GM12878 (cell line): ENCODE results near the gene WEE2. TPM values are rescaled to one million over a fixed set of nuclear protein-coding genes. Genes with fewer than 3 reads are reported as not detected.

Source experiments
- ATAC-seq: fragments of 200-7000 bp; cut with Tn5 transposase; 3 replicates; pipeline ENCODE4 v1.9.1; 2020; ENCODE audit warnings: mild to moderate bottlenecking, moderate library complexity
- BruUV-seq: library from RNA; stranded (reverse); fragments of 400-500 nt; replicated peaks from 2 replicates; lab custom pipeline; 2021; lab: Mats Ljungman, UMichigan
- CTCF ChIA-PET: fragments of 300-600 bp; sonication (Branson Sonifier 250); formaldehyde crosslinking; extraction: SDS; loops from one replicate; lab custom pipeline; 2021; ENCODE audit warnings: inconsistent platforms; lab: Yijun Ruan, JAX
- POLR2A ChIA-PET: fragments of 350-600 bp; formaldehyde crosslinking; extraction: SDS; loops from one replicate; lab custom pipeline; 2021; ENCODE audit warnings: inconsistent platforms; lab: Charles Lee
- RAD21 ChIA-PET: fragments of 300-600 bp; sonication (Branson Sonifier 250); formaldehyde crosslinking; loops from one replicate; lab custom pipeline; 2023; ENCODE audit warnings: antibody characterized with exemption; ENCODE audit not compliant: unreplicated experiment; lab: Charles Lee
- SMC1A ChIA-PET: fragments of 300-600 bp; sonication (Branson Sonifier 250); formaldehyde crosslinking; loops from one replicate; lab custom pipeline; 2023; ENCODE audit not compliant: unreplicated experiment, uncharacterized antibody; lab: Charles Lee
- DNase-seq: peaks from one replicate; pipeline ENCODE4 v3.0.0-alpha.2; 2011; ENCODE audit warnings: low read depth, low spot score
- FAIRE-seq: peaks from 3 replicates; lab custom pipeline; 2011; peaks lifted over from hg19 to GRCh38; lab: Jason Lieb, UNC
- H2AFZ ChIP-seq: 2 replicates; pipeline ENCODE4 v1.6.0; 2011; ENCODE audit warnings: low read depth, low read length, control low read depth; ENCODE audit not compliant: control insufficient read depth
- H3K27ac ChIP-seq: 2 replicates; pipeline ENCODE4 v1.5.1; 2011; ENCODE audit warnings: control low read depth; ENCODE audit not compliant: control insufficient read depth, insufficient read depth
- H3K27me3 ChIP-seq, 2 experiments: replicated peaks in 1 of 2; 2 replicates each; pipeline versions ENCODE4 v1.6.0 to v1.6.1; 2011; ENCODE audit warnings: low read length in 1 of 2; ENCODE audit not compliant: control insufficient read depth in 2 of 2, insufficient read depth in 2 of 2
- H3K36me3 ChIP-seq, 2 experiments: 2 replicates each; pipeline ENCODE4 v1.5.1; 2011; ENCODE audit warnings: low read length in 1 of 2; ENCODE audit not compliant: control insufficient read depth in 2 of 2, insufficient read depth in 2 of 2
- H3K4me1 ChIP-seq: 2 replicates; pipeline ENCODE4 v1.6.1; 2011; ENCODE audit warnings: mild to moderate bottlenecking, low read length, moderate library complexity, mixed read lengths; ENCODE audit not compliant: control insufficient read depth, insufficient read depth
- H3K4me2 ChIP-seq: 2 replicates; pipeline ENCODE4 v1.6.0; 2011; ENCODE audit warnings: control low read depth; ENCODE audit not compliant: control insufficient read depth, insufficient read depth
- H3K4me3 ChIP-seq: fragments of 200-600 bp; sonication (generic); 2 replicates; pipeline ENCODE4 v1.5.1; 2016
- H3K79me2 ChIP-seq: 2 replicates; pipeline ENCODE4 v1.6.0; 2011; ENCODE audit warnings: low read length; ENCODE audit not compliant: control insufficient read depth, insufficient read depth
- H3K9ac ChIP-seq: 2 replicates; pipeline ENCODE4 v1.8.0; 2011; ENCODE audit warnings: low read length, control low read depth, mixed read lengths; ENCODE audit not compliant: control insufficient read depth, insufficient read depth
- H3K9me3 ChIP-seq: replicated peaks from 3 replicates; pipeline ENCODE4 v1.5.1; 2011; ENCODE audit warnings: mild to moderate bottlenecking, low read length; ENCODE audit not compliant: control insufficient read depth, insufficient read depth
- H4K20me1 ChIP-seq: 2 replicates; pipeline ENCODE4 v1.6.0; 2011; ENCODE audit not compliant: control insufficient read depth, insufficient read depth
- CBX5 ChIP-seq: sonication (generic); IDR thresholded peaks from 2 replicates; pipeline ENCODE4 v1.6.1; 2016; ENCODE audit warnings: low read depth, moderate library complexity, mild to moderate bottlenecking, inconsistent platforms
- CHD1 ChIP-seq: IDR thresholded peaks from 2 replicates; pipeline ENCODE4 v1.6.1; 2012; ENCODE audit warnings: low read depth, low read length, improper control_type of control experiment
- CHD4 ChIP-seq: fragments of 200-600 bp; sonication (generic); IDR thresholded peaks from 2 replicates; pipeline ENCODE4 v1.6.1; 2016; ENCODE audit warnings: mild to moderate bottlenecking
- DPF2 ChIP-seq: fragments of 450-650 bp; IDR thresholded peaks from 2 replicates; pipeline ENCODE4 v1.6.1; 2017; ENCODE audit warnings: mild to moderate bottlenecking
- E2F4 ChIP-seq: IDR thresholded peaks from 2 replicates; pipeline ENCODE4 v1.6.1; 2012; ENCODE audit warnings: low read depth, low read length, improper control_type of control experiment
- ETV6 ChIP-seq, 2 experiments: fragments of 450-650 bp in 1 of 2; IDR thresholded peaks in 1 of 2; conservative IDR thresholded peaks in 1 of 2; 2 replicates each; pipeline ENCODE4 v1.6.1; 2014; ENCODE audit warnings: antibody characterized with exemption in 1 of 2, borderline replicate concordance in 1 of 2, low read depth in 1 of 2, mild to moderate bottlenecking in 1 of 2, moderate library complexity in 1 of 2
- HDAC6 ChIP-seq: fragments of 200-600 bp; sonication (generic); IDR thresholded peaks from one replicate; pipeline ENCODE4 v1.8.0; 2017; ENCODE audit warnings: antibody characterized with exemption; ENCODE audit not compliant: unreplicated experiment
- NFXL1 ChIP-seq: fragments of 450-650 bp; IDR thresholded peaks from 2 replicates; pipeline ENCODE4 v1.6.1; 2017; ENCODE audit warnings: antibody characterized with exemption, mild to moderate bottlenecking, borderline replicate concordance
- NR2C2 ChIP-seq: IDR thresholded peaks from 2 replicates; pipeline ENCODE4 v1.6.1; 2011; ENCODE audit warnings: borderline replicate concordance, low read depth; ENCODE audit not compliant: control insufficient read depth, insufficient read length
- SREBF1 ChIP-seq: IDR thresholded peaks from 2 replicates; pipeline ENCODE4 v1.6.1; 2012; ENCODE audit warnings: mild to moderate bottlenecking, low read length
- SREBF2 ChIP-seq: IDR thresholded peaks from 2 replicates; pipeline ENCODE4 v1.6.1; 2012; ENCODE audit warnings: mild to moderate bottlenecking, low read length
- STAT3 ChIP-seq: IDR thresholded peaks from 2 replicates; pipeline ENCODE4 v1.6.1; 2011; ENCODE audit warnings: low read depth, low read length, improper control_type of control experiment
- USF1 ChIP-seq: IDR thresholded peaks from 2 replicates; pipeline ENCODE4 v1.6.1; 2011; ENCODE audit warnings: borderline replicate concordance, low read depth, mild to moderate bottlenecking, moderate library complexity, mixed read lengths, low read length; ENCODE audit not compliant: insufficient read depth; ENCODE audit errors: extremely low read length
- WRNIP1 ChIP-seq: IDR thresholded peaks from 2 replicates; pipeline ENCODE4 v1.6.1; 2011; ENCODE audit warnings: low read depth, low read length, improper control_type of control experiment, borderline replicate concordance
- ZNF217 ChIP-seq: fragments of 450-650 bp; IDR thresholded peaks from 2 replicates; pipeline ENCODE4 v1.6.1; 2017; ENCODE audit warnings: antibody characterized with exemption, mild to moderate bottlenecking
- WGBS: methylation state at CpG from one replicate; pipeline ENCODE4 v1.1.6; 2016; ENCODE audit warnings: low lambda C conversion rate; ENCODE audit not compliant: insufficient replicate concordance, insufficient coverage; ENCODE audit errors: missing lambda C conversion rate; 5-methylcytosine and 5-hydroxymethylcytosine counted together
- in situ Hi-C: fragments of 300-500 bp; cut with MboI; formaldehyde crosslinking; loops from 9 replicates; pipeline ENCODE4 v1.14.3; 2018; ENCODE audit warnings: mixed read lengths
- intact Hi-C: fragments of 100-400 bp; cut with micrococcal nuclease; formaldehyde crosslinking; loops from one replicate; pipeline ENCODE4 v1.14.2; 2022; ENCODE audit not compliant: unreplicated experiment
- polyA plus RNA-seq, 11 experiments: library from polyadenylated mRNA; depleted of rRNA in 4 of 11; unstranded in 6 of 11; stranded (reverse) in 5 of 11; fragments of >200 nt; fragmentation: Nextera tagmentation in 4 of 11; fragmentation: Illumina TruSeq in 1 of 11; extraction: Ambion mirVana in 4 of 11; extraction: Trizol in 1 of 11; gene quantifications; 1 replicate in 1 of 11; 2 replicates in 10 of 11; pipeline versions ENCODE4 v1.2.1 to v1.2.3, GENCODE V29; 2011 to 2016; ENCODE audit warnings: inconsistent platforms in 2 of 11, missing spikeins in 2 of 11, low read depth in 1 of 11
- total RNA-seq, 4 experiments: library from RNA; depleted of rRNA in 3 of 4; stranded (reverse); fragments of >200 nt in 3 of 4; fragmentation: Illumina TruSeq in 1 of 4; extraction: Trizol in 1 of 4; gene quantifications; 2 replicates each; pipeline versions ENCODE4 v1.2.1 to v1.2.3, GENCODE V29; 2013 to 2021
- TF ChIP-seq, protein P1 (sequence below): fragments of 450-650 bp; IDR thresholded peaks from 2 replicates; pipeline ENCODE4 v1.6.1; 2017; ENCODE audit warnings: borderline replicate concordance
- TF ChIP-seq, protein P2 (sequence below): fragments of 450-650 bp; IDR thresholded peaks from 2 replicates; pipeline ENCODE4 v1.6.1; 2017; ENCODE audit warnings: mild to moderate bottlenecking, low read depth, inconsistent platforms; ENCODE audit not compliant: poor library complexity, severe bottlenecking

WEE2 gene
- total and polyA plus RNA-seq, 10 of the 15 experiments (the other 5 are each of a cell fraction or from before 2014, with no cell fraction given): 0.02 to 0.03 (median 0.03) TPM; not detected in 7

DNA sequence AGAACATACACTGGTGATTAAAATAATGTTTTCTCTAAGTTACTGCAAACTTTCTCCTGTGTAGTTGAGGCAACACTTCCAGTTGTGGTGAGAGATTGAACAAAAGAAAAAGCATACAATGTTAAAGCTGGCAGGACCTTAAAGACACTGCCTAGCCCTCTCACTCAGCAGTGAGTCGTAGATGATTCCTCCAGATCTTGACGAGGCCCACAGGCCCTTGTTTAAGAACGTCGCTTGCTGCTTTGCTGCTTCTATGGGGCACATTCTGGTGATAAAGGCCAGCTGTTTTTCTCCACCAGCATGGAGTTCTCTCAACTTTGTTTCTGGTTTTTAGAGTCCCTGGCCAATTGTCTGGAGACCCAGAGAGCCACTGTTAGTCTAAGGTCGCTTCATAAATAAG, 3.4 kb upstream of the WEE2 start:
- Histone ChIP-seq H3K9ac (no peak overlapping the region), H3K36me3 (no peaks in the 10 kb centered on the region), H2AFZ (no peak overlapping the region), H3K79me2 (peaks cover 12% of the 10 kb centered on the region), H3K4me2 (no peak overlapping the region), H3K27ac (no peak overlapping the region), H3K9me3 (no peaks in the 10 kb centered on the region), H3K4me1 (peaks cover 4% of the 10 kb centered on the region; the same call in 1 of the 2 replicates), H3K27me3 (peaks cover 0 to 2% of the 10 kb centered on the region in 2 experiments; a peak in 1 of 4 replicates), H4K20me1 (no peaks in the 10 kb centered on the region), H3K4me3 (no peak overlapping the region)
- intact Hi-C loops: no loop called here
- ChIA-PET POLR2A (no interaction called here), SMC1A (interaction anchor here (2.2 kb wide), 1 partner anchor 9 kb away, joined by 5 read pairs; no protein-coding TSS in a partner anchor), RAD21 (no interaction called here), CTCF (interaction anchor here (3.7 kb wide), 1 partner anchor 50 kb away, joined by 17 read pairs; no protein-coding TSS in a partner anchor)
- TF ChIP-seq SREBF2 (no peak), HDAC6 (no peak), NR2C2 (no peak), WRNIP1 (no peak), CHD4 (no peak), CBX5 (no peak), CHD1 (no peak), E2F4 (no peak), NFXL1 (no peak), ETV6 (conservative IDR thresholded peaks at IDR 0.05 in 1 of 2, IDR thresholded peaks at IDR 0.05 in 1 of 2; ENCODE audit: borderline replicate concordance in 1 of 2, low read depth in 1 of 2) (no peak), SREBF1 (no peak), DPF2 (no peak), ZNF217 (no peak), STAT3 (no peak), USF1 (no peak)
- TF ChIP-seq, protein P1, sequence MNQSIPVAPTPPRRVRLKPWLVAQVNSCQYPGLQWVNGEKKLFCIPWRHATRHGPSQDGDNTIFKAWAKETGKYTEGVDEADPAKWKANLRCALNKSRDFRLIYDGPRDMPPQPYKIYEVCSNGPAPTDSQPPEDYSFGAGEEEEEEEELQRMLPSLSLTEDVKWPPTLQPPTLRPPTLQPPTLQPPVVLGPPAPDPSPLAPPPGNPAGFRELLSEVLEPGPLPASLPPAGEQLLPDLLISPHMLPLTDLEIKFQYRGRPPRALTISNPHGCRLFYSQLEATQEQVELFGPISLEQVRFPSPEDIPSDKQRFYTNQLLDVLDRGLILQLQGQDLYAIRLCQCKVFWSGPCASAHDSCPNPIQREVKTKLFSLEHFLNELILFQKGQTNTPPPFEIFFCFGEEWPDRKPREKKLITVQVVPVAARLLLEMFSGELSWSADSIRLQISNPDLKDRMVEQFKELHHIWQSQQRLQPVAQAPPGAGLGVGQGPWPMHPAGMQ: no peak
- TF ChIP-seq, protein P2, sequence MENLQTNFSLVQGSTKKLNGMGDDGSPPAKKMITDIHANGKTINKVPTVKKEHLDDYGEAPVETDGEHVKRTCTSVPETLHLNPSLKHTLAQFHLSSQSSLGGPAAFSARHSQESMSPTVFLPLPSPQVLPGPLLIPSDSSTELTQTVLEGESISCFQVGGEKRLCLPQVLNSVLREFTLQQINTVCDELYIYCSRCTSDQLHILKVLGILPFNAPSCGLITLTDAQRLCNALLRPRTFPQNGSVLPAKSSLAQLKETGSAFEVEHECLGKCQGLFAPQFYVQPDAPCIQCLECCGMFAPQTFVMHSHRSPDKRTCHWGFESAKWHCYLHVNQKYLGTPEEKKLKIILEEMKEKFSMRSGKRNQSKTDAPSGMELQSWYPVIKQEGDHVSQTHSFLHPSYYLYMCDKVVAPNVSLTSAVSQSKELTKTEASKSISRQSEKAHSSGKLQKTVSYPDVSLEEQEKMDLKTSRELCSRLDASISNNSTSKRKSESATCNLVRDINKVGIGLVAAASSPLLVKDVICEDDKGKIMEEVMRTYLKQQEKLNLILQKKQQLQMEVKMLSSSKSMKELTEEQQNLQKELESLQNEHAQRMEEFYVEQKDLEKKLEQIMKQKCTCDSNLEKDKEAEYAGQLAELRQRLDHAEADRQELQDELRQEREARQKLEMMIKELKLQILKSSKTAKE: no peak
- in situ Hi-C loops: no loop called here
- ATAC-seq: no peak
- DNase-seq: no peak
- 66% methylated on average over 5 of the region's 5 CpGs for WGBS
- BruUV-seq: no TSS peak
- FAIRE-seq: no peak
